Activated CD4-positive, alpha-beta T cell treated with anti-CD3 and anti-CD28 coated beads for 36 hours (primary cell): ENCODE measurements around the gene GPS1. TPM values are rescaled to one million over a fixed set of nuclear protein-coding genes. Genes with fewer than 3 reads are reported as not detected.

Experiments used
- ATAC-seq: fragments of 200-7000 bp; cut with Tn5 transposase; one replicate; pipeline ENCODE4 v1.10.0; 2021; ENCODE audit warnings: mild to moderate bottlenecking, moderate library complexity
- CTCF ChIA-PET: fragments of 350-600 bp; sonication (Branson Sonifier 250); formaldehyde crosslinking; loops from one replicate; lab custom pipeline; 2021; ENCODE audit warnings: antibody characterized with exemption; lab: Charles Lee
- POLR2A ChIA-PET: fragments of 350-600 bp; sonication (Branson Sonifier 250); formaldehyde crosslinking; loops from one replicate; lab custom pipeline; 2021; ENCODE audit warnings: antibody characterized with exemption, inconsistent platforms; lab: Charles Lee
- DNase-seq: peaks from one replicate; pipeline ENCODE4 v3.0.0-alpha.2; 2020
- H3K27ac Mint-ChIP-seq: one replicate; pipeline ENCODE4 v1.8.0; 2021; ENCODE audit warnings: mixed read lengths
- H3K27me3 Mint-ChIP-seq: one replicate; pipeline ENCODE4 v1.8.0; 2021; ENCODE audit warnings: mixed read lengths
- H3K36me3 Mint-ChIP-seq: one replicate; pipeline ENCODE4 v1.8.0; 2021; ENCODE audit warnings: low read depth, mixed read lengths
- H3K4me1 Mint-ChIP-seq: one replicate; pipeline ENCODE4 v1.8.0; 2021; ENCODE audit warnings: mixed read lengths
- H3K4me3 Mint-ChIP-seq: one replicate; pipeline ENCODE4 v1.8.0; 2021; ENCODE audit warnings: mild to moderate bottlenecking, moderate library complexity, mixed read lengths
- H3K9me3 Mint-ChIP-seq: one replicate; pipeline ENCODE4 v1.8.0; 2021; ENCODE audit warnings: low read depth, mixed read lengths
- intact Hi-C, 2 experiments: fragments of 100-400 bp; cut with DNase I in 1 of 2; cut with micrococcal nuclease in 1 of 2; formaldehyde crosslinking; loops; one replicate each; pipeline versions ENCODE4 v1.14.2 to v1.15.1; 2022 to 2024; cut with DNase I, micrococcal nuclease
- total RNA-seq, 2 experiments: library from RNA; stranded (reverse); gene quantifications; one replicate each; pipeline ENCODE4 v1.2.3, GENCODE V29; 2021

GPS1 gene
- 10 to 100 TPM; 69.0 to 73.5 TPM for total RNA-seq

DNA sequence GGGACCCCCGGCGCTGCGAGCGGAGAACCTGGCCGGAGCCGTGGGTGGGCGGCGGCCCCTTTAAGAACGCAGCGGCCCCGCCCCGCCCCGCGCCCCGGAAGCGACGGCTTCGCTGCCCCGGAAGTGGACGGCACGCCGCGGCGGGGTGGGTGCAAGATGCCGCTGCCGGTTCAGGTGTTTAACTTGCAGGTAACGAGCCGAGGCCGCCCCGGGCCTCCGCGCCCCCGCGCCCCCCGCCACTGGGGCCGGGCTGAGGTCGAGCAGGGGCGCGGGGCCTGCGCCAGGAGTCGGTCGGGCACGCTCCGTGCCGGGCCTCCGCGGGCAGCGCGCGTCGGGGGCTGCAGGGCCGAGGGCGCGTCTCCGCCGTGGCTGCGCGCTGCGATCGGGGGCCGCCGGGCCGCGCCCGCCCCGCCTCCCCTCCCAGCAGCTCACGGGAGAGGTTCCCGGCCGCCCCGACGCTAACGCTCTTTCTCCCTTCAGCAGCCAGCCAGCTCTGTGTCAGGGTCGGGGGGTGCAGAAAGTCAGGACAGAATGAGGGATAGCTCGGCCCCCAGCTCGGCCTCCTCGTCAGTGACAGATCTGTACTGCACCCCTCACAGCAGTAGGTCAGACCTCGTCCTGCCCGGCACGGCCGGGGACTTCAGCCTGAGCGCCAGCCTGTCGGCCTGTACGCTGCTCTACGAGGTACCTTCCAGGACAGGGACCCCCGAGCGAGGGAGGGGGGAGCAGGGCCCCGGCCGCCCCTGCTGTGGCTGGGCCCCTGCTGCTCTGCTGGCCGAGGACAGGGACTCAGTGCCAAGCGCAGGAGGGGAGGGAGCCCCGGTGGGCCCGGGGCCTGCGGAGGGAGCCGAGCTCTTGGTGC, at the start of gene GPS1, which contains the start of gene RFNG:
GPS1 (plus strand) TSS at position 123 of the 862 bp plus-strand sequence; CDS start at position 157, 34 bp downstream.
RFNG (minus strand) TSS at position 36 of the 862 bp plus-strand sequence. CDS start 45 bp downstream, outside the sequence.
- ChIA-PET POLR2A (interaction anchor here (0.7 to 1.4 kb wide), 2 partner anchors 46 to 200 kb away, joined by 3 to 5 read pairs; partner anchors contain the start of gene FASN), CTCF (no interaction called here)
- H3K27me3 Mint-ChIP-seq, result no peaks in the 10 kb centered on the region
- peak; percentile 91 for ATAC-seq
- H3K4me1 Mint-ChIP-seq, result peaks cover 21% of the 10 kb centered on the region
- intact Hi-C loops, result loop anchor here (1.0 to 2.0 kb wide), 5 partner anchors 13 to 46 kb away; partner anchors contain the start of genes DCXR (in 1 of the 2), DUS1L (in 1 of the 2), FASN (in 1 of the 2) and LRRC45 (in 1 of the 2)
- H3K36me3 Mint-ChIP-seq, result peaks cover 9% of the 10 kb centered on the region
- peak; percentile 90 for DNase-seq
- H3K4me3 Mint-ChIP-seq, result peak within 1 kb of the TSS; percentile 82
- no peaks in the 10 kb centered on the region for H3K9me3 Mint-ChIP-seq
- peak within 1 kb of the TSS; percentile 73 for H3K27ac Mint-ChIP-seq

DNA sequence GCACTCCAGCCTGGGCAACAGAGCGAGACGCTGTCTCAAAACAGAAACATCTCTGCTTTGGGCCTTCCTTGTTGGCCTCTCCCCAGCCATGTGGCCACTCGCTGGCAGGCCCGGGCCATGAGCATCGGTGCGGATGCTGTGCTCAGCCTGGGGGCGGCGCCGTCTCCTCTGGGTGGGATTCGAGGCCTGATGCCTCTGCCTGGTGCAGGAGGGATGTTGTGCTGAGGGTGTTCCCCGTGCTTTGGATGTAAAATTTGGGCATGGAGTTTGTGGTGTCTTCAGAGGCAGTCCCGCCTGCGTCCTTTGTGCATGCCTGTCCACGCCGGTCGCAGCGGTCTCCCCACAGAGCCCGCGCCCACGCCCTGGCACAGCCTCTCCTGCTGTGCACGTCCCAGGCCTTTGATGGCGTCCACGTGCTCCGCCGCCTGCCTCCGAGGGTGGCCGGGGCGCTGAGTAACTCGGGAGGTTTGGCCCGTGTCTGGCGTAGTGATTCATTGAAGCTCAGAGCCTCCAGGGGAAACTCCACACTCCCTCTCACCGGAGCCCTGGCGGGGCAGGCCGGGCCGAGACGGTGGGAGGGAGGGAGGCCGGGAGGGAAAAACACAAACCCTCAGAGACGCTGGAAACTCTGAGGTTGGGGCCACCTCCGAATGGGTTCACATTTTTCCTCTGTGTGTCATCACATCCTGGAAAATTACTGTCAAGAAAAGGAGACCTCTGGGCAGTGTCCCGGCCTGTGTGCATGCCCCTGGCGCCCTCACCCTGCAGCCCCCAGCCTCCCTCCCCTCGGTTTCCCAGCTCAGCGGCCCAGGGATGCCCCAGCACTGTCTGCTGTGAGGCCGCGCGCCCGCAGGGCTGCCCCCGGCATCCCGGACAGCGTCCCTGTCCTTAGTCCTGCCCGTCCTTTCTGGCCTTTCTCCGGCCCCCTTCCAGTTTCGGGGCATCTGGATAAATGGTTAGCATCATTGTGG, 48.0 kb upstream of the GPS1 start:
- no peaks in the 10 kb centered on the region for H3K9me3 Mint-ChIP-seq
- intact Hi-C loops, result no loop called here
- H3K36me3 Mint-ChIP-seq, result no peaks in the 10 kb centered on the region
- ATAC-seq (peak; percentile 91), DNase-seq (peak; percentile 68)
- POLR2A ChIA-PET, result no interaction called here
- no peaks in the 10 kb centered on the region for H3K4me1 Mint-ChIP-seq
- CTCF ChIA-PET, result no interaction called here
- no peak overlapping the region for H3K4me3 Mint-ChIP-seq
- H3K27me3 Mint-ChIP-seq, result no peaks in the 10 kb centered on the region
- no peak overlapping the region for H3K27ac Mint-ChIP-seq

- Mint-ChIP-seq H3K4me3 (no peak overlapping the region), H3K27ac (no peak overlapping the region), H3K36me3 (no peaks in the 10 kb centered on the region), H3K4me1 (no peaks in the 10 kb centered on the region), H3K27me3 (no peaks in the 10 kb centered on the region), H3K9me3 (no peaks in the 10 kb centered on the region)
- ChIA-PET POLR2A (no interaction called here), CTCF (interaction anchor here (0.7 kb wide), 2 partner anchors 49 to 349 kb away, joined by 3 read pairs; no protein-coding TSS in a partner anchor)
- no peak for DNase-seq
- intact Hi-C loops, result no loop called here
- ATAC-seq, result no peak
Measured at GRCh38 chr17:82004517-82005455, 46.9 kb upstream of the GPS1 start.

DNA sequence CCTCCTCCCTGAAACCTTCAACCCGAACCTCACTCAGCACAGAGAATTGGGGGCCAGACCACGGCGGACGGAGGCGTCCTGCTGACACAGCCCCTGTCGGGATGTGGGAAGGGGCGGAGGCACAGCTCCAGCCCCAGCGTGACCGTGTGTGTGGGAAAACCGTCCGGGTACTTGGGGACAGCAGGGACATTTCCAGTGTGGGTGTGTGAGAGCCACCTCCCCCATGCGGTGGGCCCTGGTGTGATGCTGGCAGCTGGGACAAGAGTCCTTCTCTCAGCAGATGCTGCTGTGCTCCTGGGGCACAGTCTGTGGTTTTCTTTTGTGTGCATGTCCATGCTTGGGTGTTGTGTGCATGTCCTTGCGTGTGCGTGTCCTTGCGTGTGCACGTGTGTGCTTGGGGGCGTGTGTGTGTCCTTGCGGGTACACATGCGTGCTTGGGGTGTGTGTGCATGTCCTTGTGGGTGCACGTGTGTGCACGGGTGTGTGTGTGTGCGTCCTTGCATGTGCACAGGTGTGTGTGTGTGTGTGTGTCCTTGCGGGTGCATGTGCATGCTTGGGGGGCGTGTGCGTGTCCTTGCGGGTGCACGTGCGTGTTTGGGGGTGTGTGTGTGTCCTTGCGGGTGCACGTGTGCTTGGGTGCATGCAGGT, 45.9 kb upstream of the GPS1 start:
- no peaks in the 10 kb centered on the region for H3K36me3 Mint-ChIP-seq
- ChIA-PET CTCF (interaction anchor here (0.5 to 0.7 kb wide), 2 partner anchors 17 to 50 kb away, joined by 3 read pairs; partner anchors contain the start of genes CENPX and LRRC45), POLR2A (no interaction called here)
- H3K9me3 Mint-ChIP-seq, result no peaks in the 10 kb centered on the region
- no peaks in the 10 kb centered on the region for H3K27me3 Mint-ChIP-seq
- no peak for DNase-seq
- ATAC-seq, result no peak
- intact Hi-C loops, result no loop called here
- H3K4me1 Mint-ChIP-seq, result no peaks in the 10 kb centered on the region
- H3K4me3 Mint-ChIP-seq, result no peak overlapping the region
- peak overlapping the region; percentile 55 for H3K27ac Mint-ChIP-seq

- Mint-ChIP-seq H3K27ac (no peak overlapping the region), H3K4me1 (no peaks in the 10 kb centered on the region), H3K4me3 (no peak overlapping the region), H3K36me3 (no peaks in the 10 kb centered on the region), H3K9me3 (no peaks in the 10 kb centered on the region), H3K27me3 (no peaks in the 10 kb centered on the region)
- ChIA-PET CTCF (no interaction called here), POLR2A (no interaction called here)
- intact Hi-C loops, result no loop called here
- ATAC-seq (no peak), DNase-seq (no peak)
Measured at GRCh38 chr17:82006468-82007227, 45.0 kb upstream of the GPS1 start.

DNA sequence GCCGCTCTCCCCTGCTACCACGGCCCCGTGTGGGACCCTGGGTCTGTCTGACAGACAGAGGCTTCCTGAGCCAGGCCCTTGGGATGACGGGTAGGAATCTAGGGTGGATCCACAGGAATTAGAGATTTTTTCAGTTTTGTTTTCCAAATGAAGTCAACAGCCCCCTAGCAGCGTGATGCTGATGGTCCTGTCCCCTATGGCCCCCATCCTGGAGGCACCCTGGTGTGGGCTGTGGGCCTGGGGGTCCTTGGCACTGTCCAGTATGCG, 44.5 kb upstream of the GPS1 start:
- POLR2A ChIA-PET, result no interaction called here
- Mint-ChIP-seq H3K27me3 (no peaks in the 10 kb centered on the region), H3K27ac (no peak overlapping the region), H3K36me3 (no peaks in the 10 kb centered on the region), H3K4me3 (no peak overlapping the region), H3K9me3 (no peaks in the 10 kb centered on the region), H3K4me1 (no peaks in the 10 kb centered on the region)
- DNase-seq (no peak), ATAC-seq (no peak)
- CTCF ChIA-PET, result no interaction called here
- intact Hi-C loops, result no loop called here

DNA sequence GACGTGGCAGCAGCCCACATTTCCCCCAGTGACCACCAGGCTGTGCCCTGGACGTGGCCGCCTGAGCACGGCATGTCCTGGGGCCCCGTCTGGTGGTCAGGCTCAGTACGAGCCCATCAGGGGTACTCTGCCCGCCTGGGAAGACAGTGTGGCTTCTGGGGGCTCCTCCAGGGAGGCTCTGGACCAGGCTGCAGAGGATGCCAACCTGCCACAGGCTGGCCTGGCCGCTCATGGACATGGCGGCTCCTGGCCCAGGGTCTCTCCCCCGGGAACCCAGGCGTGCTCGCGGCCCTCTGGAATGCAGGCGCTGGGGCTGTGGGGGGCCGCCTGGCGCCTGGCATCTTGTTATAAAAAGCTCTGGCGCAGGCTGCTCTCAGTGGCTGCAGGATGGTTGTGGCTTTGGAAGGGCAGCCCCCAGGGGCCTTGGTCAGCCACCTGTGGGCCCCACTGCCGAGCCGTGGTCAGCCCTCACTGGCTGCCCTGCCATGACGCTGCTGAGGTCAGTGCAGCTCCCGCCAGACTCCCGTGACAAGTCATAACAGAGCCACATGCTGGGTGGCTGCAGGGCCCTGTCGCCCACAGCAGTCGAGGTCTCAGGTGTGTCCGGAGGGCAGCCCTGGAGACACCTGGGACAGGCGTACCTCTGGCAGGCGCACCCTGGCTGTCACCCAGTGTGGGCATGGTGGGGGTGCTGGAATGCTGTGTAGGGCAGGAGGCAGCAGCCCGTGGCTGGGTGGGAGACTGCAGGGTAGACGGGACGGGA, 44.0 kb upstream of the GPS1 start:
- intact Hi-C loops, result no loop called here
- Mint-ChIP-seq H3K9me3 (no peaks in the 10 kb centered on the region), H3K36me3 (no peaks in the 10 kb centered on the region), H3K4me3 (no peak overlapping the region), H3K27ac (no peak overlapping the region), H3K4me1 (no peaks in the 10 kb centered on the region), H3K27me3 (no peaks in the 10 kb centered on the region)
- ChIA-PET CTCF (no interaction called here), POLR2A (no interaction called here)
- DNase-seq (no peak), ATAC-seq (no peak)

GRCh38 chr17:82008258-82008940, 43.3 kb upstream of the GPS1 start:
- no peaks in the 10 kb centered on the region for H3K36me3 Mint-ChIP-seq
- no peak for DNase-seq
- intact Hi-C loops, result no loop called here
- ATAC-seq, result no peak
- H3K9me3 Mint-ChIP-seq, result no peaks in the 10 kb centered on the region
- H3K4me1 Mint-ChIP-seq, result no peaks in the 10 kb centered on the region
- H3K27me3 Mint-ChIP-seq, result no peaks in the 10 kb centered on the region
- H3K4me3 Mint-ChIP-seq, result no peak overlapping the region
- CTCF ChIA-PET, result no interaction called here
- H3K27ac Mint-ChIP-seq, result no peak overlapping the region
- POLR2A ChIA-PET, result no interaction called here

DNA sequence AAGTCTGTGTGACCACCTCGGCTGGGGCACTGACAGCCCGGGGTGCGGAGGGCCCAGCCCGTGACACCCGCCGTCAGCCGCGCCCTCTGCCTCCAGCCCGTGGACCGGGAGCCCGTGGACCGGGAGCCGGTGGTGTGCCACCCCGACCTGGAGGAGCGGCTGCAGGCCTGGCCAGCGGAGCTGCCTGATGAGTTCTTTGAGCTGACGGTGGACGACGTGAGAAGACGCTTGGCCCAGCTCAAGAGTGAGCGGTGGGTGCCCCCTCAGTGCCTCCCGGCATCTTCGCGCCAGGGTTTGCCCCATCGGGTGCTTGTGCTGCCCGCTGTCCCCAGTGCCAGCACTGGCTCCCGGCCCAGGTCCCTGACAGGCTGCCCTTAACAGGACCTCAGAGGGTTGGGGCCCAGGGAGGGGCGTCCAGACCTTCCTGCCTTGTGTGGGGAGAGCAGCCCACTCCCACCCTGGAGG, 42.7 kb upstream of the GPS1 start:
- no peaks in the 10 kb centered on the region for H3K4me1 Mint-ChIP-seq
- H3K9me3 Mint-ChIP-seq, result no peaks in the 10 kb centered on the region
- no peaks in the 10 kb centered on the region for H3K27me3 Mint-ChIP-seq
- H3K4me3 Mint-ChIP-seq, result no peak overlapping the region
- no peaks in the 10 kb centered on the region for H3K36me3 Mint-ChIP-seq
- ChIA-PET CTCF (interaction anchor here (0.5 kb wide), 1 partner anchor 62 kb away, joined by 3 read pairs; no protein-coding TSS in a partner anchor), POLR2A (no interaction called here)
- no peak for DNase-seq
- no peak overlapping the region for H3K27ac Mint-ChIP-seq
- ATAC-seq, result no peak
- intact Hi-C loops, result no loop called here
